Activated T-cell treated with anti-CD3 and anti-CD28 coated beads, Interleukin-2, amount 50 U/mL, for 1 hour (primary cell): Measurements from ENCODE around the gene LAPTM5.
A peak's percentile ranks its signal among the peaks of the same experiment; 100 is the strongest.
"Not testable (repeated sequence)": the region's sequence is repeated elsewhere in the genome, so short reads cannot be mapped to it uniquely, and the experiment has no call there.

ENCODE experiments used
- DNase-seq: peaks from one replicate; pipeline ENCODE4 v3.0.0-alpha.2; 2020

LAPTM5 gene

GRCh38 chr1:30691480-30691879 is 66.1 kb downstream of the LAPTM5 start:
- no peak for DNase-seq

- no peak for DNase-seq
Observed at GRCh38 chr1:30689901-30690645, 67.5 kb downstream of the LAPTM5 start.

GRCh38 chr1:30688920-30689794 is 68.4 kb downstream of the LAPTM5 start:
- no peak for DNase-seq

DNA sequence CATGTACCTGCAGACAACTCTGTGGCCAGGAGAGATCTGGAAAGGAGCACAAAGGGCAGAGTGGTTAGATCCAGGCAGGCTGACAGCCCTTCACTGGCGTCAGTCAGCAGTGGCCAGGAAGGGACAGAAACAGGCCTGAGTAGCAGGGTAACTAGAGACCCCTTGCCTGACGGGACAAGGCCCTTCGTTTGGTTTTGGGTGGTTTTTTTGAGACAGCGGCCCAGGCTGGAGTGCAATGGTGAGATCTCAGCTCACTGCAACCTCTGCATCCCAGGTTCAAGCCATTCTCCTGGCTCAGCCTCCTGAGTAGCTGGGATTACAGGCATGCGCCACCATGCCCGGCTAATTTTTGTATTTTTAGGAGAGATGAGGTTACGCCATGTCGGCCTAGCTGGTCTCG is 69.1 kb downstream of the LAPTM5 start:
- DNase-seq, result not testable (repeated sequence)

GRCh38 chr1:30687886-30688285 is 69.7 kb downstream of the LAPTM5 start:
- no peak for DNase-seq

GRCh38 chr1:30686236-30686935 is 71.2 kb downstream of the LAPTM5 start:
- DNase-seq, result no peak

- no peak for DNase-seq
Observed at GRCh38 chr1:30685796-30686165, 71.8 kb downstream of the LAPTM5 start.

GRCh38 chr1:30684881-30685795 is 72.4 kb downstream of the LAPTM5 start:
- peak; percentile 42 for DNase-seq

DNA sequence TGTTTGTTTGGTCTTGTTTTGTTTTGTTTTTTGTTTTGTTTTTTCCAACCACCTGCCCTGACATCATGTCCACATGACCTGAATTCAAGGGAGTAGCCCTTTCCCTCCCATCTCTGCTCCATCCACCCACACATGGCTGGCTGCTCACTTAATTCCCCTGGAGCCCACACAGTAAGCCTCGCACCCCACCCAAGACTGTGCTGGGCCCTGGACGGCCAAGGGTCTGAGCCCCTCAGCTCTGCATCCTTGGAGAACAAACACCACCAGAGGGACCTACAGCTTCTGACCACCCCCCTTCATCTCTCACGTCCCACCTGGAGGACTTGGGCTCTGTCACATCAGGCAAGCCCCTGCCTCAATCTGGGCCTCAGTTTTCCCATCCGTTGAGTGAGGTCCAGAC is 73.3 kb downstream of the LAPTM5 start:
- no peak for DNase-seq

DNA sequence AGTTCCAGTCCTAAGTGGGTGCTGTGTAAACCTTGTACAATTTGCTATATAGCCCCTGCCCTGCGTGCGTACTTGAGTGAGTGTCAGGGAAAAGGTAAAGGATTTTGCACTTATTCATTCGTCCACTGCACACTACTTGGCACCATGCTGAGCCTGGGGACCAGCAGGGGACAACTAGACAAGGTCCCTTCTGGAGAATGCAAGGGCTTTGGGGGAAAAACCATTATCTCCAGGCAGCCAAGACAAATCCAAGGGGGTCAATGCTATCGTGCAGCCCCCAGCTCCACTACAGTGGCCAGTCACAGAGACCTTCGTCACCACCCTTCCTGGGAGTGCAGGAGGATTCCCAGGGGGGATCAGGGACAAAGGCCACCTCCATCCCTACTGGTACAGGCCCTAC is 73.9 kb downstream of the LAPTM5 start:
- DNase-seq, result no peak
